Measurements from ENCODE around the gene ELOVL5.
A peak's percentile ranks its signal among the peaks of the same experiment; 100 is the strongest.

ELOVL5 gene

GRCh38 chr6:53233309-53233708 lies 115.4 kb downstream of the ELOVL5 start:
- peak; percentile 83 for DNase-seq

GRCh38 chr6:53230775-53231467 lies 117.8 kb downstream of the ELOVL5 start:
- DNase-seq: no peak

- no peak for DNase-seq
Measured at GRCh38 chr6:53227847-53228246, 120.9 kb downstream of the ELOVL5 start.

GRCh38 chr6:53220605-53221004 lies 128.1 kb downstream of the ELOVL5 start:
- no peak for DNase-seq
